HG02610 (cell line): ENCODE measurements around the gene C9orf85.
"Not testable (repeated sequence)": the region's sequence is repeated elsewhere in the genome, so short reads cannot be mapped to it uniquely, and the experiment has no call there.

ENCODE experiments used
- ATAC-seq: cut with Tn5 transposase; IDR thresholded peaks from one replicate; pipeline ENCODE4 v1.9.1; 2021; ENCODE audit warnings: mild to moderate bottlenecking, moderate library complexity; ENCODE audit not compliant: unreplicated experiment

Gene C9orf85

GRCh38 chr9:71911061-71911907 is at the start of gene C9orf85, which contains the start of gene ABHD17B:
TSS of gene C9orf85 (plus strand) at chr9:71911639. CDS start at chr9:71911735, 96 bp downstream.
TSS of gene ABHD17B (minus strand) at chr9:71911193. CDS start at chr9:71875080, 36,113 bp downstream.
- ATAC-seq: peak; percentile 95

- no peak for ATAC-seq
Measured at GRCh38 chr9:71863631-71864030, 47.8 kb upstream of the C9orf85 start.

- no peak for ATAC-seq
Measured at GRCh38 chr9:71875345-71875744, 36.1 kb upstream of the C9orf85 start.

GRCh38 chr9:71876106-71876505 is 35.3 kb upstream of the C9orf85 start:
- ATAC-seq: no peak

GRCh38 chr9:71876829-71877228 is 34.6 kb upstream of the C9orf85 start:
- no peak for ATAC-seq

GRCh38 chr9:71878327-71879274 is 32.8 kb upstream of the C9orf85 start:
- no peak for ATAC-seq

GRCh38 chr9:71879644-71880174 is 31.7 kb upstream of the C9orf85 start:
- no peak for ATAC-seq

GRCh38 chr9:71884005-71884404 is 27.4 kb upstream of the C9orf85 start:
- ATAC-seq: no peak

GRCh38 chr9:71885467-71885866 is 26.0 kb upstream of the C9orf85 start:
- ATAC-seq: no peak

- ATAC-seq: peak; percentile 53
Measured at GRCh38 chr9:71886015-71886414, 25.4 kb upstream of the C9orf85 start.

GRCh38 chr9:71886541-71886940 is 24.9 kb upstream of the C9orf85 start:
- no peak for ATAC-seq

- no peak for ATAC-seq
Measured at GRCh38 chr9:71887362-71887761, 24.1 kb upstream of the C9orf85 start.

- no peak for ATAC-seq
Measured at GRCh38 chr9:71890042-71890679, 21.3 kb upstream of the C9orf85 start.

GRCh38 chr9:71891557-71892189 is 19.8 kb upstream of the C9orf85 start:
- peak; percentile 56 for ATAC-seq

- peak; percentile 32 for ATAC-seq
Measured at GRCh38 chr9:71895117-71895516, 16.3 kb upstream of the C9orf85 start.

- ATAC-seq: no peak
Measured at GRCh38 chr9:71895955-71896354, 15.5 kb upstream of the C9orf85 start.

- ATAC-seq: no peak
Measured at GRCh38 chr9:71896761-71897160, 14.7 kb upstream of the C9orf85 start.

GRCh38 chr9:71897577-71897976 is 13.9 kb upstream of the C9orf85 start:
- ATAC-seq: peak; percentile 35

GRCh38 chr9:71898756-71899155 is 12.7 kb upstream of the C9orf85 start:
- not testable (repeated sequence) for ATAC-seq
